Activated CD8-positive, alpha-beta memory T cell treated with anti-CD3 and anti-CD28 coated beads, Interleukin-2, amount 50 U/mL, for 4 hours (primary cell): ENCODE results near the gene TMEM30A.

ENCODE experiments used
- DNase-seq: peaks from one replicate; pipeline ENCODE4 v3.0.0-alpha.2; 2020

Gene TMEM30A

GRCh38 chr6:75291331-75291730 lies 6.7 kb upstream of the TMEM30A start:
- no peak for DNase-seq

DNA sequence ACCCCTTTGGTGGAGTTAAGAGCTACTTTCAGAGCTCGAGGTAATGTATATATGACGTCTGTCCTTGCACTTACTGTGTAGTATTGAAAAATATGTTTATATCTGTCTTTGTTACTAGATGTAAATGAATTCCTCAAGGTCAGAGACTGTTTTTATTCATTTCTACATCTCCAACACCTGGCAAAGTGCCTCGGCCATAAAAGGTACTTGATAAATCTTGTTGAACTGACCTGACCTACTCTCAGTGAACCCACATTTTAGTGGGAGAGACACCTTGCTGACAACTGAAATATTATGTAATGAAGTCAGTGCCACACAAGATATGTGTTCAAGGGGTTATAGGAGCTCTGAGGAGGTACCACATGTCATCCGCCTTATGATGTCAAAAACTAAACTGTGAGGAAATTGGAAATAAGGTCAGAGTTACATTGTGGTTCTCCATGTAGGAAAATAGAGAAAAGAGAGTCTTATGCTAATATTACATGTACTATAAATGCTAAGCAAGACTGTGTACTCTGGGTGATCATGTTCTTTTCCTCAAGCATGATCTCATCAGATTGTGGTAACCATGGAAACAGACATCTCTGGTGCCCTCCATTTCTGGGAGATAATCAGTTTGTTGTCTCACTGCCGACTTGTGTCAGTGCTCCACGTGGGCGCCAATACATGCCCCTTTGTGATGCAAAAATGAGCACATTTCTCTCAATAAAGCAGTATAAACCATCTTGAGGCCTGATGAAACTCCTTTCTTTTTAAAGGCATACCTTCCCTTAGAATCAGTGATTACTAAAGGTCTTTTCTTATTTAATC lies 5.7 kb upstream of the TMEM30A start:
- DNase-seq = no peak

- no peak for DNase-seq
These were observed 3.4 kb upstream of the TMEM30A start for GRCh38 chr6:75288023-75288422.

- DNase-seq = no peak
These were observed 2.8 kb upstream of the TMEM30A start for GRCh38 chr6:75287424-75287823.

- DNase-seq = no peak
These were observed 2.4 kb upstream of the TMEM30A start for GRCh38 chr6:75286955-75287354.

GRCh38 chr6:75285283-75285639 lies 669 bp upstream of the TMEM30A start:
- no peak for DNase-seq

DNA sequence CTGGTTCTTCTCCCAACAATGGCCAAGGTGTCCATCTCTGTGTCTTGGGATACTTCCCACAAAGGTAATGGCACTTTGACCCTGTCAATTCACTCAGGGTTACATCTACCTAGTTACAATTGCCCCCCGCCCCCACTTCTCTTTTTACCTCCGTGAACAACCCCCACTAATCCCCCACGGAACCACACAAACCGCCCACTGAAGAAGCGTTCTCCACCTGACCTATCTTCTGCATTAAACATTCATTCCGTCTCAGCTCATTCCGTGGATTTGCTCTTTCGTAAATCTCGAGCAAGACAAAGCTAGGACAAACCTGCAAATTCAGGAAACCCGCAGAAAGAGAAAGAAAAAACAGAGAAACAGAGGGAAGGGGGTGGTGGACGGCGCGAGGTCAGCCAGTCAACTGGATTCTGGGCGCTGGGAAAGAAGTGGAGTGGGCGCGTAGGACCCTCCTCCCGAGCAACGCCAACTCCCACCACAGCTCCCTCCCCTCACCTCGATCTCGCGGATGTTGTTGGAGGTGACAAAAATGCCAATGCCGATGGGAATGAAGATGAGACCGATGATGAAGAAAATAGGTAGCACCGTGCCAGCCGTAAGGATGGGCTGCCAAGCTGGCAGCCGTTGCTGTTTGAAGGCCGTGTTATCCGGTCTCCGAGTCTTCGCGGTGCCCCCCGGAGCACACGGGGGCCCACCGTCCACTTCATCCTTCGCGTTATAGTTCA lies 523 bp downstream of the TMEM30A start:
- DNase-seq = peak; percentile 21

DNA sequence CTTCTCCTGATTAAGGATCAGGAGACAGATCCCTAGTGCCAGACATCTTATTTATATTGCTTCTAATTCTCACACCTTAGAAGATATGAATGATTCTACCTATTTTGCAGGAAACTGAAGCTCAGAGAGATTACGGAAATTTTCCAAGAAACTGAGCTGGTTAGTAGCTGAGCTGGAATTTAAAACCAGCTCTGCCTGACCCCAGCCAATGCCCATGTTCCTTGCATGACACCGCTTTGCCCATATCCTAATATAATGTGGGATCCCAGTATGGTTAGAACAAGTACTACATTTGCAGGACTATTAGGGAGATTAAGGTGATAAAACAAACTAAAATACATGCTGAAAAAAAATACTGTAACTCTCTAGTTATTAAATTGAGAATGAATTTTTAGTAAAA lies 1.9 kb downstream of the TMEM30A start:
- DNase-seq = no peak

DNA sequence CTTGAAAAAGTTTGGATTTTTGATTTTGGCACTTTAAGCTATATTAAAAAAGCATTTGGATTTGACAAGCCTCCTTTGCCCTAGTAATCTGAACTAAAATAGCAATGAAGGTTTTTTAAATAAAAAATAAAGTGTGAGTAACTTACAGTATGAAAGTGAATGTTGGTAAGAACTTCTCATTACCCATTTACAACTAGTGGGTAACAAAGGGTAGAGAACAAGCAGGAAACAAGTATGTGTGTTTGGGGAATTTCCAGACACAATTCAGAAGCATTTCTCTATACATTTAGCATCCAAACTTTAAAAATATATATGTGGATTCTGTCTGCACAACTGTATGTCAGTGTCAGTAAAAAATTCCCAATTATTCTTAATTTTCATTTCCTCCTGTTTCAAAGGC lies 2.9 kb downstream of the TMEM30A start:
- no peak for DNase-seq

DNA sequence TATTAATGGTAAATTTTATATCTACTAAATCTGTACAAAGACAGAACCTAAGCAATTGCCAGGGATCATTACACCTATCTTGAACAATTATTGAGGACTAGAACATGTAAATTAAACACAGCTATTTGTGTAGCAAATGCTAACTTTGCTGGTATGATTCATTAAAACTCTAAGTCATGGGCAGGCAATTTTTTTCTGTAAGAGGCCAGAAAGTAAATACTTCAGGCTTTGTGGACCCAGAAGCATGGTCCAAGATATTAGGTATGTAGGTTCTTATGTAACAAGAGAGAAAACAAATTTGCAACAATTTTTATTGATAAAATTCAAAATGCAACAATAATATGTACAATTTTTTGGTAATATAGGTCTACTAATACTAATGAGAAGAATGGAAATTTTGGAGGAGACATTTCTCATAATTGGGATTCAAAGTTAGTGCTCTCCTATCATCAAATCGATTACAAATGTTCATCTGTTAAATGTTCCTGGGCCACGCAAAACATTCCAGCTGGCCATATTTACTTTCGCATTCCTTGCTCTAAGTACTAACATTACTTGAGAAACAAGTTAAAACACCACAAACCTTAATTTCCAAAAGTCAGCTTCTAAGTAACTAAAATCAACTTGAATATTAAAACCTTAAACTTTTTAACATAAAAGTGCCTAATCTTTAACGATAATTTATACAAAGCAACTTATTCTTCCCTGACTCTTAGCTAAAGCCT lies 4.3 kb downstream of the TMEM30A start:
- DNase-seq = no peak

DNA sequence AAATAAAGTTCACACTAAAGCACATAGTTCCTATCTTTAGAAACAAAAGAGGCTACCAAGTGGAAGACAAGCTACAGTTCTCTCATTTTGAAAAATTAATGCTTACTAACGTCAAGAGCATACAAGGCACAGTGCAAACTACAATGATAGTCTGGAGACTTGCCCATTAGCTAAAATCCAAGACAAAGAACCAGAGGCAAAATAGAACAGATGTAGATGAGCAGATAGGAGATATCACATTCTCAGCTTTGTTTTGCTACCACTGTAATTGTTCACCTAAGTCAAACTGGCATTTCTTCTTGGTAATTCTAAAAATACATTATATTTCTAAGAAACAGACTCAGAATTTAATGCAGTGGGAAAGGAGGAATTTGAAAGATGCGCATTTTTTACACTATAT lies 5.2 kb downstream of the TMEM30A start:
- DNase-seq = no peak

GRCh38 chr6:75278474-75279077 lies 6.0 kb downstream of the TMEM30A start:
- DNase-seq = no peak

GRCh38 chr6:75275067-75275466 lies 9.5 kb downstream of the TMEM30A start:
- no peak for DNase-seq

GRCh38 chr6:75273009-75273408 lies 11.6 kb downstream of the TMEM30A start:
- DNase-seq = no peak

- no peak for DNase-seq
These were observed 12.3 kb downstream of the TMEM30A start for GRCh38 chr6:75272145-75272840.

- no peak for DNase-seq
These were observed 15.6 kb downstream of the TMEM30A start for GRCh38 chr6:75268988-75269354.

DNA sequence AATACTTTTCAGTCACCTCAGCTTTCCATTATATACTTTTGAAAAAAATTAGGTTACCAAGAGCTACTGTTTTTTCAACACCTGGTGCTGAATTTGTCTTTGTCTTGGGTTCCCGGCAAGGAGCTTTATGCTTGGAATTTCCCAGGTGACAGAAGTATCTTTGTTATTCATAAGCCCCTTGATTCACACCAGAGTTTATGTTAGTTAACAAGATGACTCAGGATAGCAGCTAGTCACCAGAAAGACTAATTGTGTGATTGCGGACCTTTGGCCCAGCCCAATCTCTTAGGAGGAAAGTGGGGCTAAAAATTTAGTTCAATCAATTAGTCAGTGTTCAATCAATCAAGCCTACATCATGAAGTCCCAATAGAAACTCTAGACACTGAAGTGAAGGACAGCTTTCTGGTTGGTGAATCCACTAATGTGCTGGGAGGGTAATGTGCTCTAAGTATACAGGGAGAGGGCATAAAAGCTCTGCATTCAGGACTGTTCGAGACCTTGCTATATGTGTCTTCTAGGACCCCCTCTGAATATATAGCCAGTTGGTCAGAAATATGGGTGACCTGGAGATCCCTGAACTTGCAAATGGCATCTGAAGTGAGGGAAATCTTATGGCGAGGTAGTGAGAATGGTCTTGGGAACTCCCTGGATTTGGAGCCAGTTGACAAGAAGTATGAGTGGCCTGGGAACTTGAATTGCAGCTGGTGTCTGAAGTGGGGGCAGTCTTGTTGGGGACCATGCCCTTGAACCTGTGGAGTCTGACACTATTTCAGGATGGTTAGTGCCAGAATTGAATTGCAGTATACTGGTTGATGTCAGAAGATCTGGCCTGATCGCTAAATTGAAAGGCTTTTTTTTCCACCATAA lies 16.2 kb downstream of the TMEM30A start:
- no peak for DNase-seq

DNA sequence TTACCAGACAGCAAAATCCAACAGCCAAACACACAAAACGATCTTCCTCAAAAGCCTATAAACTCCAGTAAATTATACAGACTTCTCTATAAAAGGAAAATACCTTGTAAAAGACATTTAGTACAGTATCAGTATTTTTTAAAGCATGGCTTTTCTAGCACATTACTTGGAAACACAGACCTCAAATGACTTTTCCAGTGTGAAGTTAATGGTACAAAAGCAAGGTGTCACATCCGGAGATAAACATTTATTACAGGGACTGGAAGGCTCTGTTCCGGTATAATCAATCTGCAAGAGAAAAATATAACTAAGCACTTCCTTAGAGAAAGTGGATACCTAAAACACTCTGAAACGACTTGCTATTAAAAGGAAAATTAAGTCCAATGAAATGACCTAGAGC lies 17.1 kb downstream of the TMEM30A start:
- DNase-seq = no peak

DNA sequence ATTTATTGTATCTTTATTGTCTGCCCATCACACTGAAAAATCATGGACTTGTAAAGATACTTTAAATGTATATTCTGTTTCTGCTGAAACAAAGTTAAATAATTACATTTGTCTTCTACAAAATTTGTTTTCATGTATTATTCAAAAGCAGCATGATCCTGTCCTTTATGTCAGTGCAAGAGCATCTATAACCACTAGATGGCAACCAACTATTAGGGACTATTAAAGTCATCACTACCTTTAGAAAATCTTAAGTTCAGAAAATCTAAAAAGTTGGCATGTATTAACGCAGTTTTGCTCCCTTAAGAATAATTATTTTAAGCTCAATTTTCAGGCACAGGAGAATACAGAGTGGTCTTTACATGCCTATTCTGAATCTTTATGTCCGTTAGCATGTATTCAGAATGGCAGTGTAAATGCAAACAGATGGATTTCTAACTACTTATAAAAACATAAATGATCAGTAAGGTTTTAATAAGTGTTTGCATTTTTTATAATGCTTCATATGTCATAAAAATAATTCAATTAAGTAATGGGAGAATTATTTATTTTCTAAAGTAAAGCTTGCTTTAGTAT lies 17.8 kb downstream of the TMEM30A start:
- no peak for DNase-seq

DNA sequence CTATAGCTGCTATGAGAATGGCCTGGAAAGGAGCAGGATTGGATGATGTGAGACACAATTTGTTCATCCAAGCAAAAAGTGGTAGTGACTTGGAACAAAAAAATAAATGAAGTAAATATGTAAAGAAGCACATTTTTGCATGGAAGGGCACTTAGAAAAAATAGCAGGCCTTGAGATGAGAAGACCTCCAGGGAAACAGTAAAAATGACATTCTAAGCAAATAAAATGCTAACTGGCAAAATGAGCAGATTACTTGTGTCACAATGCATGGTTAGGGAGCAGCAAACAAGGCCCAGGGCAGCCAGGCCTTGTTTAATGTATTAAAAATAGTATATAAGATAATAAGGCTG lies 21.2 kb downstream of the TMEM30A start:
- DNase-seq = no peak

DNA sequence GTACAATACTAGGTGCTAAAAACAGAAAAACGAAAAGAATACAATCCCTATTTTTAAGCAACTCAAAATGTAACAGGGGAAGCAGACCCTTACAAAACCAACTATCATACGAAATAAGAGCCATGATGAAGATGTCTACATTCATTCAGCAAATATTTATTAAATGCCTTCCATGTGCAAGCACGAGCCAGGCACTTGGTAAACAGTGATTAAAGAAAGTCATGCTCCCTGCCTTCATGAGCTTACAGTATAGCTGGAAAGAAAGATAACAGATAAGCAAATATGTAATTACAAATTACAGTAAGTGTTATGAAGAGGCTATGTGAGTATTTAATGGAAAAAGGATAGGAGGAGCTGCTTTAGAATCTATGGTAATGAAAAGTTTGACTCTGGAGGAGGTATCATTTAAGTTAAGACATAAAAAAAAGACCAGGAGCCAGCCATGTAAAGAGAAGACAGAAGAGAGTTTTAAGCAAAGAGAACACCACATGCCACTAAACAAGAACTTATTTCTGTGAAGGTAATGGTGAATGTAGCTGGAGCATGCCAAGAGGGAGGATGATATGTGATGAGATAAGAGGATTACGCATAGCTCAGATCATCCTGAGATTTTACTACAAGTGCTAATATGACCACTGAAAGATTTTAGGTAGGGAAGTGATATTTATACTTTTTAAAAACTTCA lies 21.7 kb downstream of the TMEM30A start:
- no peak for DNase-seq
